Measurements from ENCODE around the gene OR4L1.
"Not testable (repeated sequence)": the region's sequence is repeated elsewhere in the genome, so short reads cannot be mapped to it uniquely, and the experiment has no call there.

The OR4L1 gene

GRCh38 chr14:20059745-20060144, at the start of gene OR4L1:
TSS of gene OR4L1 (plus strand) at chr14:20060045. CDS start at chr14:20060045, 0 bp downstream.
- no peak for DNase-seq

GRCh38 chr14:20019257-20019865, 40.5 kb upstream of the OR4L1 start, which contains the start of gene OR4K14:
TSS of gene OR4K14 (minus strand) at chr14:20019307. CDS start at chr14:20015193, 4,114 bp downstream.
- no peak for DNase-seq

GRCh38 chr14:20031058-20031457, 28.8 kb upstream of the OR4L1 start:
- DNase-seq, result no peak

GRCh38 chr14:20035449-20035848, 24.4 kb upstream of the OR4L1 start:
- DNase-seq, result no peak

GRCh38 chr14:20035938-20036337, 23.9 kb upstream of the OR4L1 start, which contains the start of gene OR4K13:
TSS of gene OR4K13 (minus strand) at chr14:20036038. CDS start at chr14:20034758, 1,280 bp downstream.
- DNase-seq, result no peak

- DNase-seq, result no peak
Observed at GRCh38 chr14:20044243-20044642, 15.6 kb upstream of the OR4L1 start.

GRCh38 chr14:20048202-20048601, 11.6 kb upstream of the OR4L1 start:
- no peak for DNase-seq

GRCh38 chr14:20092050-20092449, 32.2 kb downstream of the OR4L1 start:
- no peak for DNase-seq

- no peak for DNase-seq
Observed at GRCh38 chr14:20093442-20093841, 33.6 kb downstream of the OR4L1 start.

GRCh38 chr14:20098926-20099770, 39.3 kb downstream of the OR4L1 start:
- DNase-seq, result not testable (repeated sequence)

- DNase-seq, result no peak
Observed at GRCh38 chr14:20110438-20110837, 50.6 kb downstream of the OR4L1 start, which contains the start of gene OR4K17. TSS of gene OR4K17 (plus strand) at chr14:20110739. CDS start at chr14:20117500, 6,761 bp downstream.
